ENCODE measurements around the gene TUBGCP2.

The TUBGCP2 gene

DNA sequence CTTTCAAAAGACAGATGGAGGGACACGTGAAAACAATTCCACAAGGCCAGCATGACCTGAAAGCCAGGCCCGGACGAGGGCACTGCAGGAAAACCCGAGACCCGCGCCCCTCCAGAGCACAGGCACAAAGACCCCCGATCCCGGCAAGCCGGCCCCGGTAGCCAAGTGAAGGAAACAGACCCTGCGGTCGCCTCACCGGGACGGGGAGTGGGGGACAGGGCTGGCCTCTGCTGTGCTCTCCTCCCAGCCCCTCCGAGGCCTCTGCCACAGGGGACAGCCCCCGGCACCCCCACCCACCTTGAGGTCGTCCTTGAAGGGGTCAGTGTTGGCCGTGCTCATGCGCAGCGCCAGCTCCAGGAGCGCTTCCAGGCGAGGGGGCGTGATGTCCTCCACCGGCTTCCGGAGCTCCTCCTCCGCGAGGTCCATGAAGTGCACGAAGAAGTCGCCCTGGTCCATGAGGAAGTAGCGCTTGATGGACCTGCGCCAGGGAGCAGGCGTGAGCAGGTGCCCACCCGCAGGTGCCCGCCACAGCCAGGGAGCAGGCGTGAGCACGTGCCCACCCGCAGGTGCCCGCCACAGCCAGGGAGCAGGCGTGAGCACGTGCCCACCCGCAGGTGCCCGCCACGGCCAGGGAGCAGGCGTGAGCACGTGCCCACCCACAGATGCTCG, 20.7 kb downstream of the TUBGCP2 start:
- no peak for DNase-seq

DNA sequence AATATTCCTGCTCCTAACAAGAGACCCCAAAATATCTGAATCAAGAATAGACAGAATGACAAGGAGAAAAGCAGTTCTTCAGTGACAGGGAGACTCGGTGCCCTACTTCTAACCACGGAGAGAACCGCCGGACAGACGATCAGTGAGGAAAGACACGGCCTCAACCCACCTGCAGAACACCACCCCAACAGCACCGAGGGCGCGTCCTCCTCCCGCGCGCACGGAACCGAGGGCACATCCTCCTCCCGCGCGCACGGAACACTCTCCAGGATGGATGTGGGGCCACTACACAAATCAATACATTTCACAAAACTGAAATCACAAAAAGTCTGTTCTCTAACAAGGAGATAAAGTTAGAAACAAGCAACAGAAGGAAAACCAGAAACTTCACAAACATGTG, 22.3 kb downstream of the TUBGCP2 start:
- peak in 17 of 42 donors; percentile 17 to 68 (median 38) for DNase-seq
- intact Hi-C loops (cut with DNase I): no loop called here

More for the DNA sequence above, 20.7 kb downstream of the TUBGCP2 start:
- intact Hi-C loops (cut with DNase I): no loop called here

GRCh38 chr10:133285217-133285616, 23.5 kb downstream of the TUBGCP2 start:
- no peak for DNase-seq
- intact Hi-C loops (cut with DNase I): no loop called here

DNA sequence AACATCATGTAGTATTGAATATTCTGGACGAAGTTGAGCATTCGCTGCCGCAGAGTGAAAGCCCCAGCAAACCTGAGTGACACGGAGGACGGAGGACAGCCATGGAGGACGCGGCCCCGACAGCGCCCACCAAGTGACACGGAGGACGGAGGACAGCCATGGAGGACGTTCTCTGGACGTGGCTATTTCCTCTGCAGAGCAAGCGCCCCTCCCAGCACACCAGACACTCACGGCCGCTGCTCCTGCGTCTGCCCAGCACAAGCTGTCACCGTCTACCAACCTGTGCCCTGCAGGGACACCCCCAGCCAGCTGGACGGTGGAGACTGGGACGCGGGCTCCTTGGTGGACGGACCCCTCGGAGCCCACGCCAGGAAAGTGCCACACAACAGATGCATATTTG, 24.7 kb downstream of the TUBGCP2 start:
- intact Hi-C loops (cut with DNase I): no loop called here
- no peak for DNase-seq

DNA sequence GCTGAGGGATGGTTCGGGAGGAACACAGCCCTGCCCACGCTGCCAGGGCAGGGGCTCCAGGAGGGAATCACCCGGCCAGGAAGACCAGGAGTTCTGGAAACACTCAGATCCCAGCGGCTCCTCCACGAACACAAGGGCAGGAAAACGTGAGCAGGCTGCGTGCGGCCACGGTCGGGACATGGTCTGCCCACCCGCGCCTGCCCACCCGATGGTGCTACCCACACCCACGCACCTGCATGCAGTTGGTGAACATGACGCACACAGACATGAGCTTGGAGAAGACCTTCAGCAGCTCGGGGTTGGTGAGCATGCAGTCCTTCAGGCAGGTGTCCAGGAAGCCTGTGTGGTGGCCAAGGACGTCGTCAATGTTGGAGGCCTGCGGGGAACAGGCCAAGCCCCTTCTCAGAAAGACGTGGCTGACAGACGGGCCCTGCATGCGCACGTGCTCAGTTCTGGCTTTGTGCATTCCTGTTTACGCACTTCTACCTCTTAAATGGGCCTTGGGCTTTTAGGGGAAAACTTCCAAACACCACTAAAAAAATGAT, 25.8 kb downstream of the TUBGCP2 start:
- intact Hi-C loops (cut with DNase I): no loop called here
- no peak for DNase-seq

DNA sequence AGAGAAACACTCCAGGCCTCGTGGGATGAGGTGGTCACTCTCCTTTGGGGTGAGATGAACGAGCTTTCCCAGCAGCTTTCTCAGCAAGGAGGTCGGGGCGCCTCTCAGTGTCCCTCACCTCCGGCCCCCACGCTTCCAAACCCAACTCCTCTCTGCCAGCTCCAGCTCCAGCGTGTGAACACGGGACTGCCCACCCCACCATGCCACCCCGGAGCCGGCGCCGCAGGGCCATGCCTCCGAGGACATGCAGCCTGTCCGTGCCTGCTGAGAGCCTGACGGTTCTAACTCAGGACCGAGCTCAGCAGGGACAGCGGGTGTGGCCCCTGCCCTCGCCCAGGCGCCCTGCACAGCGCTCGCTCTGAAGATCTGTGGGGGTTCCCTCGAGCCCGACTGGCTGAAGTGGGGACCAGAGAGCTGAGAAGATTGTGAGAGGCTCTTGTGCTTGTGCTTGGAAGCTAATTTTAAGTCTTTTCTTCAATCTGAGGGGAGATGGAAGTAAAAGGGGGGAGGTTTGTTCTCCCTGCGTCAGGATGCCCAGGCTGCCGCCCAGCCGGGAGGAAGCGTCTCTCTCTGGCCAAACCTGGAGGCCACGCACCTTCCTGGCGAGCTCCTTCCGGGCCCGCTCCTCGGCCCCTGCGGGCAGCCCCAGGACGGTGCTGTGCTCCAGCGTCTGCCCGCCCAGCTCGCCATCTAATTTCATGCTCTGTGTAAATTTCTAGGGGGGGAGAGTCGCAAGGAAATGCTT, 26.9 kb downstream of the TUBGCP2 start:
- intact Hi-C loops (cut with DNase I): no loop called here
- DNase-seq: no peak

DNA sequence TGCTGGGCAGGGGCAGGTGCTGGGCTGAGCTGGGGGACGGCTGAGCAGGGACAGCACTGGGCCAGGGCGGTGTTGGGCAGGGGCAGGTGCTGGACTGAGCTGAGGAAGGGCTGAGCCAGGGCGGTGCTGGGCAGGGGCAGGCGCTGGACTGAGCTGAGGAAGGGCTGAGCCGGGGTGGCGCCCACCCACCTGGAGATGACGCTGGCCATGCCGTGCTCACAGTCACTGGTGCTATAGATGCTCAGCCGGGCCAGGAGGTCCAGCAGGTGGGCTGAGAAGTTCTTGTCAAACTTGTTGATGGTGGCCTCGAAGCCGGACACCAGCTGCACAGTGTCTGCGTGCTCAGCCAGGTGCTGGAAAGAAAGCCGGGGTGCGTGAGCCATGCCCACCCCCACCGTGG, 27.6 kb downstream of the TUBGCP2 start:
- no peak for DNase-seq
- intact Hi-C loops (cut with DNase I): no loop called here

- no peak for DNase-seq
- intact Hi-C loops (cut with DNase I): no loop called here
Measured at GRCh38 chr10:133280391-133281059, 28.1 kb downstream of the TUBGCP2 start.

DNA sequence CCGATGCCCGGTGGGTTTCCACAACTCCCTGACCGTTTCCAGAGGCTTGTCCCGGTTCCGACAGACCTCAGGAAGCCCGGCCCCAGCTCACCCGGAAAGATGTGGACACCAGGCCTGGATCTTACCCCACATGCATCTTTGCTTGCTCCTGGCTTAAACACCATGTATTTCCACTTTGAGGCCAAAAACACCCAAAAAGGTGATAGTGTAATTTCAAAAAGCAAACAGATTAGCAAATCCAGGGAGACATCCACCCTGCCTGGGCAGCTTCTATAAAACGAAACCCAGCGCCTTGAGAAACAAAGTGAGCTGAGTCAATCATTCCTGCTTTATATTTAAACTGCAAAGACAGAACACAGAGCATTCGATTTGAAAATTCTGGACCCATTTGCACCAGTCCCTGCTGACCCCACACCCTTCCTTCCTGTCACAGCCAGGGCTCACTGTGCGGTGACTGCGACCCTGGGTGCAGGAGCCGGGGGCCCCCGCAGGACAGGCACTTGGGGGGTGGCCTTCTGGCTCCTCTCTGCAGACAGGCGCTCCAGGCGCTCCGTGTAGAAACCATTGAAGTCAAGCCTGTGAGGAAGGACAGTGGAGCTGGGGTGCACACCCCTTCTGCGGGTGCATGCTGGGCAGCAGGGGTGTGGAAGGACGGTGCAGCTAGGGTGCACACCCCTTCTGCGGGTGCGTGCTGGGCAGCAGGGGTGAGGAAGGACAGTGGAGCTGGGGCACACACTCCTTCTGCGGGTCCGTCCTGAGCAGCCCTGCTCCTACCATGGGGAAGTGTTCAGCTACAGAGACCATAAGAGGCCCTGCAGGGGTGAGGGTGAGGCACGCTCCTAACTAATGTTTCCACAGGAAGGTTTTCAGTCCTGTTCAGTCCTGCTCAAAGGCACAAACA, 29.1 kb downstream of the TUBGCP2 start:
- intact Hi-C loops (cut with DNase I): no loop called here
- no peak for DNase-seq

- intact Hi-C loops (cut with DNase I): no loop called here
- peak in 13 of 42 donors; percentile 21 to 63 (median 34) for DNase-seq
Measured at GRCh38 chr10:133278577-133279265, 30.0 kb downstream of the TUBGCP2 start.

- no peak for DNase-seq
- intact Hi-C loops (cut with DNase I): no loop called here
Measured at GRCh38 chr10:133277993-133278576, 30.6 kb downstream of the TUBGCP2 start.

- intact Hi-C loops (cut with DNase I): no loop called here
- DNase-seq: no peak
Measured at GRCh38 chr10:133277277-133277992, 31.2 kb downstream of the TUBGCP2 start.

DNA sequence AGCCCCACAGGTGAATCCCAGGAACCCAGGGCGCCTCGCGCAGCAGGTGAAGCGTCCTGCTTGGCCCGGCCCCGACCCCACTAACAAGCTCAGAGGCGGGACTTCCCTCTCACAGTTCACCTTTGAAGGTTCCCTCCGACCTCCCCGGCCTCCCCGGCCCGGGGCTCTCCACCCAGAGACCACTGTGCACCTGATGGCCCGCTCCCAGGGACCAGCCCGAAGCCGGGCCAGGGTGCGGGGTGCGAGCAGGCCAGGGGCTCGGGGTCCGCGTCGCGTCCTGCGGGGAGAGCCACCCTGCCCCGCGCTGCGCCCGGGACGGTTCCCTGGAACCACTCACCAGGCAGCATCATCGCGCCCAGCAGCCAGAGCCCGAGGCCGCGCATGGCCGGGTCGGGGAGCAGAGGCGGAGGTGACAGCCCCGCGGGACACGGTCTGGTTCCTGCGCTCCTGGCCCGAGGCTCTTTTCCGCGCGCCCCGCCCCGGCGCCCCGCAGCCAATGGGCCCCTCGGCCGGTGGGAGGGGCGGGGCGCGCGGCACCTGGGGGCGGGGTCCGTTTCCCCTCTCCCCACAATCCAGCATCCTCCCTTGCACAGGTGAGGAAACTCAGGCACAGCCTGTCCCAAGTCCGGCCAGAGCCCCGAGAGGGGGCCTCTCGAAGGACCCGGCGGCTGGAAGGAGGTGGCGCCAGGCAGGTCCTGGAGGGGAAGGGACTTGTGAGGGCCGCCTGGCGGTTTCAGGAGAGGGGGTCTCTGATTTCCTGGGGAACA, 32.1 kb downstream of the TUBGCP2 start, which contains the start of gene ADAM8:
Gene ADAM8 (minus strand): TSS at position 434 of the 767 bp plus-strand sequence. CDS start 51 bp downstream, at position 383.
- no peak for DNase-seq
- intact Hi-C loops (cut with DNase I): no loop called here

- intact Hi-C loops (cut with DNase I): no loop called here
- no peak for DNase-seq
Measured at GRCh38 chr10:133276100-133276434, 32.6 kb downstream of the TUBGCP2 start.

DNA sequence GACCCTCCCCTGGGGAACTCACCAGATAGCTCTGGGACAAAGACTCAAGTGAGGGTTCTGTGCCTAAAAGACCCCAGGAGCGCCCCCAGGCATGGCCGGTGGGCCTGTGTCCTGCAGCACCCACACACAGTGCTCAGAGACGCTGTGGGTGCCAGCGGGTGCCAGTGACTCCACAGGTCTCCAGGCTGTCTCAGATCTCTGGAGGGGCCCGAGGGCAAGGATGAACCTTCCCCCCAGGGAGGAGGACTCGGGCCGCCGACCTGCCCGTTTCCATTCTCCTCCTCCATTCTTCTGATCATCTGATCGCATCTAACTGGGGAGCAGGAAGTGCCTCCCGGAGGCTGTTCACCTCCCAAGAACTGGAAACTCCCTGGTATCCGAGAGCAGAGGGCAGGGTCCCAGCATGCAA, 33.0 kb downstream of the TUBGCP2 start:
- intact Hi-C loops (cut with DNase I): no loop called here
- no peak for DNase-seq
